ENCODE measurements around the gene RPSA. TPM values are rescaled to one million over a fixed set of nuclear protein-coding genes. Genes with fewer than 3 reads are reported as not detected.

Gene RPSA
- polyA plus RNA-seq, 2 of the 4 experiments (the other 2 are of a cell fraction) = 2,484 to 3,141 TPM

DNA sequence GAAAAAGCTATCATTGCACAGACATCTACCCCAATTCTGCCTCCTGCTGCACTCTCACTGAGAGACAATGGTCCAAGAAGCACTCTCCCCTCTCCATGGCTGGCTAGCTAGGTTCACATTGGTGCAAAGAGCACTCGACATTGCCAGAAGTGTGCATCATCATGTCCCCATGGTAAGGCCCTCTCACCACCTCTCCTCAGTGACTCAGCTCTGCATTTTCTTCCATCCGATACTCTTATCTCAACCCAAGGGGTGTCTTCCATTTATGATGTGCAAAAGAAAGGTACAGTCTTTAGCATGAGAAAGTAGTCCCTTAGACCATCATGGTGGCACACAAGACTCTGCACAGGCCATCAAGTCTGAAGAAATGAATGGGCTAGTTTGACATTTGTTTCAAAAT lies 14.0 kb downstream of the RPSA start:
- no peak for DNase-seq (ENCODE audit: low read depth in 1 of 2, low spot score in 1 of 2)
- H3K4me1 ChIP-seq = no peaks in the 10 kb centered on the region
- POLR2A ChIA-PET = no interaction called here
- H3K9me3 ChIP-seq = no peaks in the 10 kb centered on the region
- H3K27ac ChIP-seq = no peak overlapping the region
- TF ChIP-seq MAZ (IDR thresholded peaks at IDR 0.05; ENCODE audit: borderline replicate concordance, low read depth, low read length) (no peak), POLR2A (IDR thresholded peaks at IDR 0.05; ENCODE audit: low read length) (no peak), KDM1A (IDR thresholded peaks at IDR 0.05; ENCODE audit: low read depth) (no peak), TFCP2L1 (CRISPR knock-in tag; IDR thresholded peaks at IDR 0.05) (no peak), RNF2 (IDR thresholded peaks at IDR 0.05; ENCODE audit: borderline replicate concordance, low read depth) (no peak), BHLHE40 (IDR thresholded peaks at IDR 0.05; ENCODE audit: low read depth, low read length) (no peak), TP53 (CRISPR knock-in tag; IDR thresholded peaks at IDR 0.05) (no peak), GATA3 (IDR thresholded peaks at IDR 0.05; ENCODE audit: borderline replicate concordance) (no peak), NR3C1 (IDR thresholded peaks at IDR 0.05) (no peak), CEBPB (IDR thresholded peaks at IDR 0.05) (no peak), CBX2 (IDR thresholded peaks at IDR 0.05; ENCODE audit: borderline replicate concordance, low read depth) (no peak), ESRRA (IDR thresholded peaks at IDR 0.05; ENCODE audit: borderline replicate concordance, low read length) (no peak), CBX8 (IDR thresholded peaks at IDR 0.05) (no peak), ZNF302 (CRISPR knock-in tag; IDR thresholded peaks at IDR 0.05) (no peak), FOXS1 (CRISPR knock-in tag; IDR thresholded peaks at IDR 0.05) (no peak), PHF8 (IDR thresholded peaks at IDR 0.05; ENCODE audit: borderline replicate concordance, low read depth) (no peak), EP300 (IDR thresholded peaks at IDR 0.05) (no peak)
- TF ChIP-seq, protein P1, sequence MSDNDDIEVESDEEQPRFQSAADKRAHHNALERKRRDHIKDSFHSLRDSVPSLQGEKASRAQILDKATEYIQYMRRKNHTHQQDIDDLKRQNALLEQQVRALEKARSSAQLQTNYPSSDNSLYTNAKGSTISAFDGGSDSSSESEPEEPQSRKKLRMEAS (IDR thresholded peaks at IDR 0.05) = no peak
- TF ChIP-seq, protein P2, sequence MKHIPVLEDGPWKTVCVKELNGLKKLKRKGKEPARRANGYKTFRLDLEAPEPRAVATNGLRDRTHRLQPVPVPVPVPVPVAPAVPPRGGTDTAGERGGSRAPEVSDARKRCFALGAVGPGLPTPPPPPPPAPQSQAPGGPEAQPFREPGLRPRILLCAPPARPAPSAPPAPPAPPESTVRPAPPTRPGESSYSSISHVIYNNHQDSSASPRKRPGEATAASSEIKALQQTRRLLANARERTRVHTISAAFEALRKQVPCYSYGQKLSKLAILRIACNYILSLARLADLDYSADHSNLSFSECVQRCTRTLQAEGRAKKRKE (CRISPR knock-in tag; IDR thresholded peaks at IDR 0.05; ENCODE audit: low read depth) = no peak
- TF ChIP-seq, protein P3, sequence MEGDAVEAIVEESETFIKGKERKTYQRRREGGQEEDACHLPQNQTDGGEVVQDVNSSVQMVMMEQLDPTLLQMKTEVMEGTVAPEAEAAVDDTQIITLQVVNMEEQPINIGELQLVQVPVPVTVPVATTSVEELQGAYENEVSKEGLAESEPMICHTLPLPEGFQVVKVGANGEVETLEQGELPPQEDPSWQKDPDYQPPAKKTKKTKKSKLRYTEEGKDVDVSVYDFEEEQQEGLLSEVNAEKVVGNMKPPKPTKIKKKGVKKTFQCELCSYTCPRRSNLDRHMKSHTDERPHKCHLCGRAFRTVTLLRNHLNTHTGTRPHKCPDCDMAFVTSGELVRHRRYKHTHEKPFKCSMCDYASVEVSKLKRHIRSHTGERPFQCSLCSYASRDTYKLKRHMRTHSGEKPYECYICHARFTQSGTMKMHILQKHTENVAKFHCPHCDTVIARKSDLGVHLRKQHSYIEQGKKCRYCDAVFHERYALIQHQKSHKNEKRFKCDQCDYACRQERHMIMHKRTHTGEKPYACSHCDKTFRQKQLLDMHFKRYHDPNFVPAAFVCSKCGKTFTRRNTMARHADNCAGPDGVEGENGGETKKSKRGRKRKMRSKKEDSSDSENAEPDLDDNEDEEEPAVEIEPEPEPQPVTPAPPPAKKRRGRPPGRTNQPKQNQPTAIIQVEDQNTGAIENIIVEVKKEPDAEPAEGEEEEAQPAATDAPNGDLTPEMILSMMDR (IDR thresholded peaks at IDR 0.05) = no peak
- H3K4me3 ChIP-seq = no peak overlapping the region
- H3K4me2 ChIP-seq = no peak overlapping the region
- FAIRE-seq = no peak
- CTCF ChIA-PET = interaction anchor here (0.6 to 1.1 kb wide), 2 partner anchors 22 to 78 kb away, joined by 3 to 8 read pairs; no protein-coding TSS in a partner anchor
- no peak for ATAC-seq
- WGBS (ENCODE audit: missing lambda C conversion rate) = 95% methylated on average over 2 of the region's 2 CpGs

DNA sequence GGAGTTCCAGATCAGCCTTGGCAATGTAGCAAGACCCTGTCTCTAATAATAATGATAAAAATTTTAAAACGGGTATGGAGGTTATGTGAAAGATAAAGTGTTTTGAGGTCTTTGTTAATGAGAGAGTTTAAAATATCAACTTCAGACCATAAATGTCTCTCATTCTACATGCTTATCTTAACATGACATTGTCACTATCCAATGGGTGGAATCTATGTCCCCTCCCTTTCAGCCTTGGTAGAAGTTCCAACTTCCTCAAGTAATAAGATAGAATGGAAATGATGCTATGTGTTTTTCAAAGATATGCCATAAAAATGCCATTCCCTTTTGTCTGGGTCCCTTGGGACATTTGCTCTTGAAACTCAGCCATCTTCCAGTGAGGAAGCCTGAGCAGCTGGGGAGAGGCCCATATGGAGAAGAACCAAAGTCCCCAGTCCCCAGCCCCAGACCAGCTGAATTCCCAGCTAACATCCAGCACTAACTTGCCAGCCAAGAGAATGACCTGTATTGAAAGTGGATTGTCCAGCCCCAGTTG lies 17.0 kb downstream of the RPSA start:
- 74% methylated on average over 1 of the region's 1 CpG for WGBS (ENCODE audit: missing lambda C conversion rate)
- Histone ChIP-seq H3K4me1 (no peaks in the 10 kb centered on the region), H3K4me2 (no peak overlapping the region), H3K27ac (no peak overlapping the region), H3K4me3 (no peak overlapping the region), H3K9me3 (no peaks in the 10 kb centered on the region)
- CTCF ChIA-PET = interaction anchor here (0.9 to 2.2 kb wide), 3 partner anchors 19 to 76 kb away, joined by 4 to 8 read pairs (median 5); no protein-coding TSS in a partner anchor
- TF ChIP-seq RCOR1 (IDR thresholded peaks at IDR 0.05; ENCODE audit: low read depth, low read length) (no peak), MYC (IDR thresholded peaks at IDR 0.05; ENCODE audit: borderline replicate concordance, low read length) (no peak), ZFP36 (IDR thresholded peaks at IDR 0.05; ENCODE audit: borderline replicate concordance, partially characterized antibody) (no peak), HOXB13 (CRISPR knock-in tag; IDR thresholded peaks at IDR 0.05; ENCODE audit: low read depth) (no peak)
- TF ChIP-seq, protein P4, sequence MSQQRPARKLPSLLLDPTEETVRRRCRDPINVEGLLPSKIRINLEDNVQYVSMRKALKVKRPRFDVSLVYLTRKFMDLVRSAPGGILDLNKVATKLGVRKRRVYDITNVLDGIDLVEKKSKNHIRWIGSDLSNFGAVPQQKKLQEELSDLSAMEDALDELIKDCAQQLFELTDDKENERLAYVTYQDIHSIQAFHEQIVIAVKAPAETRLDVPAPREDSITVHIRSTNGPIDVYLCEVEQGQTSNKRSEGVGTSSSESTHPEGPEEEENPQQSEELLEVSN (IDR thresholded peaks at IDR 0.05; ENCODE audit: borderline replicate concordance, low read depth) = no peak
- POLR2A ChIA-PET = interaction anchor here (0.5 kb wide), 1 partner anchor 15 kb away, joined by 11 read pairs; no protein-coding TSS in a partner anchor
- FAIRE-seq = no peak
- ATAC-seq = no peak
- no peak for DNase-seq (ENCODE audit: low read depth in 1 of 2, low spot score in 1 of 2)
